Measurements from ENCODE around the gene TRPM3.

Gene TRPM3

DNA sequence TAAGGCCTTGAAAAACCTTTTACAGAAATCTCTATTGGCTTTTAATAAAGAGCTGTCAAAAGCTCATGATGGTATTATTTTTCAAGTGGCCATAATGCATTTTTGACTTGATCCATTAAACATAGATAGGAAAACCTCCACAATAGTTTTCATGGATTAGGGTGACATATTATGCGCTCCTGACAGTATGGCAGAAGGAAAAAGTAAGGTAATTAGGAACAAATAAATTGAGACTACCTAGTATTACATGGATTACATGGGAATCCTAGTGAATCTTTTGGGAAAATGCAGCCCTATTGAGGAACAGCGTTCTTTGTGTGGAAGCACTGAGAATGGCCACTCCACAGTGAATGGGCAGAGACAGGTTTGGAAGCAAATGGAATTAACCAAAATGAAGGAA, 171.2 kb downstream of the TRPM3 start:
- in situ Hi-C loops (cut with MboI; ENCODE audit: low sequenced_read_pairs) = no loop called here

DNA sequence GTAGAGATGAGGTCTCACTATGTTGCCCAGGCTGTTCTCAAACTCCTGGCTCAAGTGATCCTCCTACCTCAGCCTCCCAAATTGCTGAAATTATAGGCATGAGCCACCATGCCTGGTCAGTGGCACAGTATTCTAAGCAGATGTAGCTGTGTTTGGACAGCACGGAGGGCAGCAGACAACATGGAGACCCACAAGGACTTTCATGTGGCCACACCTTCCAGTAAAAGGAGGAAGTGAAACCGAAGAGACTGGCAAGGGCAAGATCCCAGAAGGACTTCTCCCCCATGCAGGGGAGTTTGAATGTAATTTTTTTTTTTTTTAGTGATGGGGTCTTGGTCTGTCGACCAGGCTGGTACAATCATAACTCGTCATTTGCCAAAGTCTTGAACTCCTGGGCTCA, 172.2 kb downstream of the TRPM3 start:
- in situ Hi-C loops (cut with MboI; ENCODE audit: low sequenced_read_pairs) = no loop called here

DNA sequence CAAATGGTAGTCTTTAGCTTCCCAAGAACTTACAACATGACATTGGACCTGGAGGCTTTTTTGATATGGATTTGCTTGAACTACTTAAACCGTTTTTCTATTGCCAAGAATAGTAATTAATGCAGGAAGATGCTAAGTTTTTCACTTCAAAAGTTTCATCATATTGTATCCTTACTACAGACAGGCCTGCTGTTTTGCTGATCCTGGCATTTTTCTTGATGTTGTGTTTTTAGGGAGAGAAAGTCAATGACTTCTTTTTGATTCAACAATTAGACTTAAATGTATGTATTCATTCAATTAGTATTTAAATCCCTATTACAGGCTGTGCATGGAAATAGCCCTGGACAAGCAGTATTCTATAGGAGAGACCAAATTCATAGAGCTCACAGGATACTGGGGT, 172.7 kb downstream of the TRPM3 start:
- in situ Hi-C loops (cut with MboI; ENCODE audit: low sequenced_read_pairs) = no loop called here

DNA sequence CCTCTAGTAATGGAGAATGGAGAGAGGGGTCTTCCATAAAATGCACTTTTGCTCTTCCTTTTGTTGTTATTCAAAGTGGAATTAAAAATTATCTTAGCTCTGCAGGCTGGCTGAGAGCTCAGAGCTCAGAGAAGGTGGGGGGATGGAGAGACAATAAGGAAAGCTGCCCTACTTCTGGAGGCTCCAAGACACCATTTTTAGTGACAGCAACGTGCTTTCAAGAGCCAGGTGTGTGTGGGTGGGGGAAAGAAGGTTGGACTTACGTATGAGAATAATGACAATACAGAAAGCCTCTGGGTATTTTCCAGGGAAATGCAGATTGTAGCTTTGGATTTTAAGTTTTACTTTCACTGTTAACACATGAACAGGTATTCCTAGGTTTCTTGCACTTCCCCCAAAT, 173.9 kb downstream of the TRPM3 start:
- in situ Hi-C loops (cut with MboI; ENCODE audit: low sequenced_read_pairs) = no loop called here

DNA sequence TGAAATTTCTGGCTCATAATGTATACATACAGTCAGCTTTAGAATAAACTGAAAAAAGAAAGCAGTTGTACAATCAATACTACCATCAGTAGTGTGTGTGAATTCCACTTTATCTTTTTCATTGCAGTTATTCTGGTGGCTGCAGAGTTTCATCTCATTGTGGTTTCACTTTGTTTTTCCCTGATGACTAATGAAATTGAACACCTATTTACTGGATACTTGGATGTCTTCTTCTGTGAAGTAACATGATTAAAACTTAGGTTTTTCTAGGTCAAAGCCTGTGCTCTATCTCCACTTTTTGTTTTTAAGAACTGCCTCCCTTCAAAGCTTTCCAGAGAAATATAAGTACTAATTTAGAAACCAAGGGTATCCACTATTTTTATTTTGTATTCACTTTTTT, 174.3 kb downstream of the TRPM3 start:
- in situ Hi-C loops (cut with MboI; ENCODE audit: low sequenced_read_pairs) = no loop called here

DNA sequence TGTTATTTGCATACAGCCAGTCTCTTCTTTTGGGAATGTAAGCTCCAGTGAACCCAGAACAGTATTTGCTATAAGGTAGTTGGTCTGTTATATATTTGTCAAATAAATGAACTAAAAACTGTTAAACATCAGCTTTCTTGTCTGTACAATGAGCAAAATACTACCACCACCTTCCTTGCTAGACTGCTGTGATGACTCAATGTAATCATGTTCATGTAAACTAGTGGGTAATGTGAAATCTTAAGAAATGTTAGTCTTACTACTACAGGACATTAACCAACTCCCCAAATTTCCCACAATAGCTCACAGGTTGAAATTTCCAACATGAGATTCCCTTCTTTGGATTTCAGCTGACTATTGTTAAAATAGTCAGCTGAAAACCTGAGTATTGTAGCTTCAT, 176.1 kb downstream of the TRPM3 start:
- in situ Hi-C loops (cut with MboI; ENCODE audit: low sequenced_read_pairs) = no loop called here

DNA sequence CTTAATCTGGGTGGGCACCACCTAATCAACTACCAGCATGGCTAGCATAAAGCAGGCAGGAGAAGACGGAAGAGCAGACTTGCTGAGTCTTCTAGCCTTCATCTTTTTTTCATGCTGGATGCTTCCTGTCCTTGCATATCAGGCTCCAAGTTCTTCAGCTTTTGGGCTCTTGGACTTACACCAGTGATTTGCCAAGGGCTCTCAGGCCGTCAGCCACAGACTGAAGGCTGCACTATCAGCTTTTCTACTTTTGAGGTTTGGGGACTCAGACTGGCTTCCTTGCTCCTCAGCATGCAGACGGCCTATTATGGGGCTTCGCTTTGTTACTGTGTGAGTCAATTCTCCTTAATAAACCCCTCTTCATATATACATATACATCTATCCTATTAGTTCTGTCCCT, 180.2 kb downstream of the TRPM3 start:
- in situ Hi-C loops (cut with MboI; ENCODE audit: low sequenced_read_pairs) = no loop called here

DNA sequence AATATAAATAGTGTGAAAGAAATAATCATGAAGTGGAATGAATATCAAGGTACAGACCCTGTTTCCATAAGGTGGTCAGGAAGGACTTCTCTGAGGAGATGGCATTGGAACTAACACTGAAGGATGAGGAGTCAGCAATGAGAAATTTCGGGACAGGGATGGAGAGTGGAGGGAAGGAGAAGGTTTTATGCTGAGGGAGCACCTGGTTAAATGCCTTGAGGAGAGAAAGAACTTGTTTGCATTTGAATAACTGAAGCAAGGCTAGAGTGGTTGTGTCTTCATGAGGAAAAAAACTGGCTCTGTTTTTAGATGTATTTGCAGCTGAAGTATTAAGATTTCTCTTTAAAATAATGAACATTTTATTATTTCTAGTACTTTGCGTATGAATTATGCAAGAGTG, 180.8 kb downstream of the TRPM3 start:
- in situ Hi-C loops (cut with MboI; ENCODE audit: low sequenced_read_pairs) = no loop called here

DNA sequence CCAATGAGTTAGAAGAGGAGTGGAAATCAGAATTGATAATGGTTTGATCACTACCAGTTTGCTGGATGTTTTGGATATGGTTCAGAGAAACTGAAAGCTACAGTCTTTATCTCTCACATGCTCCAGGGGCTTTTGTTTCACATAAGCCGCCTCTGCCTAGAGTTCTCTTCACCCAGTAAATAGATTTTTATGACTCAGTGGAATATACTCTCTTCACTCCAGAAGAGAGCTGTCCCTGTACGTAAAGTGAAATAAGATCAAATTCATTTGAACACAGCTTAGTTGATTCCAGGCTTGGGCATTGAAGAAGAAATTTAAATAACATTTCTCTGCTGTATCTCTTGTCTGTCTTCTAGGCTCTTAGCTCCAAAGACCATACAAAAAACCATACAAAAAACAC, 184.9 kb downstream of the TRPM3 start:
- in situ Hi-C loops (cut with MboI; ENCODE audit: low sequenced_read_pairs) = no loop called here

DNA sequence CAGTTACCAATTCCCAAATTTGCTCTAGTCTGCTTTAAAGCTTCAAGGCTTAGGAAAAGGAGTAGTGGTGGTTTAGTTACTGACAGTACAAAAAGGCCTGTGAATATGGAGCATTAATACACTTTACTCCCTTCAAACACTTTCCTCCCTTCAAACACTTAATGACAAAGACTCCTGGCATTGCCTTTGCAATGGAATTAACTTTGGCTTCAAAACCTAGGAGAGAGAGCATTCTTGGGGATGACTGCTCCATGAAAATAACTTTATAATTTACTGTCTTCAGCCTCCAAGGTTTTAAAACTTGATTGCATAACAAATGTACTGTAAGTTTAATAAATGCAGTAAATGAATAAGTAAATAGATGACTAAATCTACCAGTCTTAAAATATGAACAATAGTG, 185.6 kb downstream of the TRPM3 start:
- in situ Hi-C loops (cut with MboI; ENCODE audit: low sequenced_read_pairs) = no loop called here

DNA sequence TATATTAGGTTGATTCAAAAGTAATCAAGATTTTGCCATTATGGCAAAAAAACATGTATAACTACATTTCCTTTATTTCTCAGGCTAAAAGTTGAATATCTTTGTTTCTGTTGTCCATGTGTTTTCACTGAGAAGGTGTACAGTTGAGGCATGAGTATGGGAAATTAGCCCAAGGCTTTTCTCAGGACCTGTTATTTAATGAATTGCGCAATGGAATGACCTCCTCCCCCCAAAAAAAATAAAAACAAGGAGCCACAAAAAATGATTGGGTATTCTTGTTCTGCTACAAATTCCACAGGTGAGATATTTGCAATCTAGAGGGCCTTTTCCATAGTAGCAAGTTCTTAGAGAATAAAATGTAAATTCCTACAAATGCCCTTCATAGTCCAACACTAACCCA, 186.8 kb downstream of the TRPM3 start:
- in situ Hi-C loops (cut with MboI; ENCODE audit: low sequenced_read_pairs) = no loop called here

DNA sequence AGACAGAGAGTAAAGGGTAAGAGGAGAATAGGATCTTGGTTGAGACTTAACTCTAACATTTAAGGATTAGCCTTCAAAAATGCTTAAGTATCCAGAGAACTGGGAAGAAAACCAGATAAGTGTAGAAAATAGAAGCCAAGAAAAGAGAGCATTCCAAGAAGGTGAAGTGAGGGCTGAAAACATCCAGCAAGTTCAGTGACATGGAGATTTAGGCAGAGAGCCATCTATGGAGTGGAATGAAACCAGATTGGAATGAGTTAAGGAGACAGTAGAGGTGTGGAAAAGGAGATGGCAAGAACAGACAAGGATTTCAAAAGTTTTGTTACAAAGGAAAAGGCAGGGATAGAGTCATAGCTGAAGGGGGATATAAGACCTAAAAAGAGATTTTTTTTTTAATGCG, 188.1 kb downstream of the TRPM3 start:
- in situ Hi-C loops (cut with MboI; ENCODE audit: low sequenced_read_pairs) = no loop called here

DNA sequence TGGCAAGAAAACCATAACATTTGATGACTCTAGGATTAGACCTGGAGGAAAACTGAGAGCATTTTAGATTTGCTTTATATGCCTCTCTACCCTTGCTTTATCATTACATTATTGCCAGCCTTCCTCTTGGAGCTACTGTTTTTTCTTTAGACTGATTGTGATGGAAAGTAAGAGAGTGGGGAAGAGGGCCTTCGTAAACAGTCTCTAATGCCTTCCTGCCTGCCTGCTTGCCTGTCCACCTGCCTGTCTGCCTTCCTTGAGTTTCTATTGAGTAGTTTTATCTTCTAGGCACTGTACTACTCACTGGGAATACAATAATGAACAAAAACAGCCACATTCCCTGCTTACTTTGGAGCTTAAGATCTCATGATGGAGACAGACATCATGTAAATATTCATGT, 189.3 kb downstream of the TRPM3 start:
- in situ Hi-C loops (cut with MboI; ENCODE audit: low sequenced_read_pairs) = no loop called here

DNA sequence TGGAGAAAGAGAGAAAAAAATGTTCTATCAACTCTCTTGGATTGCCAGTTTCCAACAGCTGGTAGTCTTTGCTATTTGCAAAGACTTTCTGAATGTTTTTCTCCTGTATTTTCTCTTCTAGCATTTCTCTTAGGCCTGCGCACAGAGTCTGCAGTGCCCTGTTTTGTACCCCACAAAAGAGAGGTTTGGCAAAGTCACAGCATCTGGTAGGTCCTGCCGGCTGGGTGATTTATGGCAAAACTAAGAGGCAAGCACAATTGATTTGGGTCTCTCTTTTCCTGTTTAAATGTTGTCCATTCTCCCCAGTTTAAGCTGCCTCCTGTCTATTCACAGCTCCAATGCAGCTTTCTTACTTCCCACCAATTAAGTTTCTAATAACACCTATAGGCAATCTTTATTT, 193.9 kb downstream of the TRPM3 start:
- in situ Hi-C loops (cut with MboI; ENCODE audit: low sequenced_read_pairs) = no loop called here

DNA sequence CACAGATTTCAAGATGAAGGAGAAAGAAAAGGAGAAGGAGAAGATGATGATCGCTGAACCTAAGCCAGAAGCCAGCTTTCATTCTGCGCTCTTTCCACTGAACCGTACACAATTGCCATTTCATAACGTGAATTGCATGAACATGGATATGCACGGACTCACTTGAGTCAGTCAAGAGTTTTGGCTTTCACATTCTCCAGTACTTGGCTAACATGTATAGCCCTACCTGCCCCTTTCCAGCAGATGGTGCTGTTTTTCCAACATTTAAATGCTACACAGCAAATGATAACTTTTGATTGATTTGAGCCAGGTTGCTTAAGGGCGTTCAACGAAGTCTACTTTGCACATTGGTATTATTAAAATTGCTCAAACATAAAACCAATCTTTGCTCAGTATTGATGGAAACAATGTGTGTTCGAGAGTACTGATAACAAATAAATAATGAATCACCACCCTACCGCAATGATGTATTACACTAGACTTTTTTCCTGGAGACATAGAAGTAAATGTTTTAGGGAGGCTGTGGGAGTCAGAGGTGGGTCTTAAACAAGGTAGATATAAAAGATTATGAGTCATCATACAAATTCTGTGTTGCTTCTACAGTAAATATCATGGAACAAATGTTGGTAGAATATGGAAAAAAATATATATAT, 196.4 kb downstream of the TRPM3 start:
- in situ Hi-C loops (cut with MboI; ENCODE audit: low sequenced_read_pairs) = no loop called here

DNA sequence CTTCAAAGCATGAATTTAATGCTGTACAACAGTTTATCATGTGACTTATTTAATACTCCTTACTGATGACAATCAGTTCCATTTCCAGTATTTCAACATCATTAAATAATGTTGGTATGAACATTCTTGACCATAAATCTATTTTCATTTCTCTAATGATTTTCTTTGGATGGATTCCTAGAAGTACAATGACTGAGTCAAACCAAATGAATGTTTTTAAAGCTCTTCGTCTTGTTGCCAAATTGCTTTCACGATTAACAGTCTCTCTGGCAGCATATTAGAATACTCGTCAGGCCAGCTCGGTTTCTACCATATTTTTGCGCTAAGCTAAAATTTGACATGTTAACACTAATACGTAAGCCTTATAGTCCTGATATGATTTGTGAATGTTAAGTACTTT, 197.0 kb downstream of the TRPM3 start:
- in situ Hi-C loops (cut with MboI; ENCODE audit: low sequenced_read_pairs) = no loop called here

DNA sequence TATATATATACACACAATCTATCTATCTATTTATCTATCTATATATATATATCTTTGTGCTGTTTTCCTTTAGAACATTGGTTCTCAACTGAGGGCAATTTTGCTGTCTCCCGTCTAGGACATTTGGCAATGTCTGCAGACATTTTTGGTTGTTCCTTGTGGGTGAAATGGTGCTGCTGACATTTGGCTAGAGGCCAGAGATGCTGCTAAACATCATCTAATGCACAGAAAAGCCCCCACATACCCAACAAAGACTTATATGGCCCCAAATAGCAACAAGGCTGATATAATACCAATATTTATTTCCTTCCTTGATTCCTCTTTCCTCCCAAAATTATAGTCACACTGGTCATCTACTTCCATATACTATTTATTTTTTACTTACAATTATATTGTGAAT, 197.5 kb downstream of the TRPM3 start:
- in situ Hi-C loops (cut with MboI; ENCODE audit: low sequenced_read_pairs) = no loop called here

DNA sequence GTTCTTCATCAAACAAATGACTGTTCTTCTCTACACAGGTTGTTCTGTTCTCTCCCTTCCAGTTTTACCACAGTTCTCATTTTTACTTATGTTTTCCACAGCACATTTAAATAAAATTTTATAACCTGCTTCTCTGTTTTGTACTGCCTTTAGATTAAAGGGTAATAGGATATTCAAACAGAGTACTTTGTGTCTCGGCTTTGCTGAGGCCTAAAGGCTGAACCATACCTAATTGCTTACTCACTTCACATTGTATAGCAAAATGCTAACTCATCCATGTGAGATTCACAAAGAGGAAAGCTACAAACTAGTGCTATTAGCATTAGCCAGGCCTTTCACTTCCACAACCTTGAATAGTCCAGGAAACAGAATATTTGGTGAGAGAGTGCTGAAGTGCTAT, 200.3 kb downstream of the TRPM3 start:
- in situ Hi-C loops (cut with MboI; ENCODE audit: low sequenced_read_pairs) = no loop called here

DNA sequence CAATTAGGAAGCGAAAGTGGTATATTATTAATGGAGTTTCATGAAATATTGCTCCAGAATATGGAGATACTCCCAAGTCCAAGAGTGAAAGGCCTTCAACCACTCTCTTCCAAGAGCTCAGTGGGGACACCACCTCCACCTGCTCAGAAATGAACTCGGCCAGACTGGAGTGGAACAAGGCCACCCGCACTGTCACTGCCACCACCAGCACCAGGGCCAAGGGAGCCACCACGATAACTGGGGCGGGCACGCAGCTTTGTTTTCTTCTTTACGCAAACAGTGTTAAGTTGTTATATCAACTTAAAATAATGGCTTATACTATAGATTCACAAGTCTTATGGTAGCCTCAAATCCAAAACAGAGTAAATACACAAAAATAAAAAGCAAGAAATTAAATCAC, 204.1 kb downstream of the TRPM3 start:
- in situ Hi-C loops (cut with MboI; ENCODE audit: low sequenced_read_pairs) = no loop called here

DNA sequence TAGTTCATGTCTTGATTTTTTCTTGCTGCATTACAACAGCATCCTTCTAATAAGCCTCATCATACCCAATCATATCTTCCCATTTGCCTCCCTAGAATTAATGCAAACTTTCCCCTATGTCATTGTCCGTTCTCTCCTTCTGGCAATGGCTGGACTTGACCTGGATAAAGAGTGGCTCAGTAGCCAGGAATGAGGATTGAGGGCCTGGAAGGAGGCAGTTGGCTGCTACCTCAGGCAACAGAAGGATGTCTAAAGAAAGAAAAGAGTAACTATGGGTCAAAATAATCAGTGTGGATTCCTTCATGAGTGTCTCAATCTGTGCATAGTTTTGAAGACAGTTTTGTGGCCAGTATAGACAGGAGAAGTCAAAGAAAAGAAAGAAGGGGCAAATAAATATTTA, 209.6 kb downstream of the TRPM3 start:
- in situ Hi-C loops (cut with MboI; ENCODE audit: low sequenced_read_pairs) = no loop called here

DNA sequence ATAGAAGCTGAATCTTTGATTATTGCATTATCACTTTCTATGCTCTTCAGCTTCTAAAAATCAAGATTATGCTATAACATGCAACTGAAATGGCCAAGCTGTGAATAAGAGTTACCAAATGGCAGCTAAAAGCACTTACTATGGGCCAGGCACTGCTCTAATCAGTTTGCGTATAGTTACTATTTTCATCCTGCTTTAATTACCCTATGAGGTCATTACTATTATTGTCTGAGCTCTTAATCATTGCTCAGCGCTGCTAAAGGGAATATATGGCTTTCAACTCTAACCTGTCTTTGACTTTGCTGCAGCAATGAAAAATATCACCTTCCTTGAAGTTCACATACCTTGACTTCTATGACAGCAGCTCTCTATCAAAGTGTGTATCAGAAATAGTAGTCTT, 210.8 kb downstream of the TRPM3 start:
- in situ Hi-C loops (cut with MboI; ENCODE audit: low sequenced_read_pairs) = no loop called here

DNA sequence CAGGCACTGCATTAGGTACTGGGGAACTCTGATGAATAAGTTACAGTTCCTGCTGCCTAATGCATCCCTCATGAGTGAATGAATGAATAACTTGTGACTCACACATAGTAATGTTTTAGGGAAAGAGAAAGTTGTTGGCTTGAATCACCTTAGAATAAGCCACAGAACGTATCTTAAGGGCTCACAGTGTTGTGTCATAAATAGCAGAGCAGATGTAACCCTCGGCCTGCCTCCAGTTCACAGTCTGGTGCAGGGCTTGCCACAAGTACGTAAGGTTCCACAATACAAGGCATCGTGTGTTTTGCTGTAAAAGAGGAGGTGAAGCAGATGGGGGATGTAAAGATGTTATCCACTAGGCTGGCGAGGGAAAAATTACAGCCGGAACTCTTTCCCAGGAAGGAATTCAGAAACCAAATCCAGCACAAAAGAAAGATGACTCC, 218.7 kb downstream of the TRPM3 start:
- in situ Hi-C loops (cut with MboI; ENCODE audit: low sequenced_read_pairs) = no loop called here

DNA sequence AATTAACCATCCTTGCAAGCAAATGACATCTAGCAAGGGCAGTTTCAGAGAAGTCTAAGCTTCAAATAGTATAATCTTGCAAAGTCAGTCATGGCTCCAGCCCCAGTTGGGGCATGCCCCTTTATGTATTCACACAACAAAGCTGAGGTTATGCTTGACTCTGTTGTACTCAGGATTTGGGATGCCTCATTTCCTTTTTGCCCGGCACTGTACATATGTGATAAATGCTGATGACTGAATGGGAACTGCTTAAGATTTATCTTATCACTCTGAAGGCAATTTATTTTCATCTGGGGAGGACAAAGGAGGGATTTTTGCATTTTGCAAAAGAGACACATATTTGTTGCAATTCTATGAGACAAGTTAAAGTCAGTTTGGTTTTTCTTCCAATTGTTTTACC, 219.2 kb downstream of the TRPM3 start:
- in situ Hi-C loops (cut with MboI; ENCODE audit: low sequenced_read_pairs) = no loop called here

DNA sequence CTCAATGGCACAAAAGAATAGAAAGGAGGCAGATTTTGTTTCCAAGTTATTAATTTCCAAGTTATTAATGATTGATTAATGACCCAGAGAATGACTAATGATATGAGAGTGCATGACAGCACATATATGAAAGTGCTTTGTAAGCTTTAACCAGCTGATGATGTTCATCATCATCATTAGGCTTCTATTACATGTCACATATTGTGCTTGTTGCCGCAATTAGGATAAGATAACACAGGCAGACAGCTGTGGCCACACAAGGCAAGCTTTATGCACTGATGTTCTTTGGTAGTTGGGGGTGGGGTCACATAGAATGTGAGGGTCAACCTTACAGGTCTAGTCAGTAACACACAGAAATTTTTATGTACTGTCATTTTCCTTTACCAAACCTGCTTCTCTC, 219.7 kb downstream of the TRPM3 start:
- in situ Hi-C loops (cut with MboI; ENCODE audit: low sequenced_read_pairs) = no loop called here

Measured in hTERT RPE-1 (cell line).